ENCODE data around the gene TBC1D22A. TPM values are rescaled to one million over a fixed set of nuclear protein-coding genes. Genes with fewer than 3 reads are reported as not detected.

Gene TBC1D22A
- total RNA-seq, 1 experiment from 2014 or later: 20.9 TPM

DNA sequence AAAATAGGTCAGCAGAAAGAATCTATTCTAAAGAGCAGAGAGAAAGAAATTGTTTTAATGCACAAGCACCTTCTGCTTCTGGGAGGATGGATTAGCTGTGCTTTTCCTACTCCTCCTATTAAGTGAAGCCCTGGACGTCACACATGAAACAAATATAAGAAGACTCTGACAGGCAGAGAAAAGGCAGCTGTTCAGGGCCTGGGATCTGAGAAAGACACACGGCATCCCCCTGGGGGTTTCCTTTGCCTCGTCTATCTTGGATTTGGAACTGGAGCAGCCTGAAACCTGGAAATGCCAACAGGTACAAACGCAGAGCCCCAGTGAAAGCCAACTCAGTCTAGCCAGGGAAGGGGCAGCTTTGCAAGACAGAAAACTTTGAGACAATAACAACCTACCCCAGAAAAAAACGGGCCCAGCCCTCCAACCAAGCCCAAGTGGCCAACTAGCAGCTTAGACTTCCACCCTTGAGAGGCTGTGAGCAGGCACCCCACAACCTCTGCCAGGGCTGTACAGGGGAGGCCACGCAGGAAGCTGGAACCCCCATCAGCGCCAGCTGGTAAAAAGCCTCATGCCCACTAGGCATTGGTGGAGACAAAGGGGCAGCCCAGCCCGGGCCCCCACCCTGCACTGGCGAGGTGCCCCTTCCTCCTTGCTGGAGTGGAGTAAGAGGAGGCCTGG is 31.7 kb upstream of the TBC1D22A start (continued):
- TF ChIP-seq, protein P1, sequence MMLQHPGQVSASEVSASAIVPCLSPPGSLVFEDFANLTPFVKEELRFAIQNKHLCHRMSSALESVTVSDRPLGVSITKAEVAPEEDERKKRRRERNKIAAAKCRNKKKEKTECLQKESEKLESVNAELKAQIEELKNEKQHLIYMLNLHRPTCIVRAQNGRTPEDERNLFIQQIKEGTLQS (IDR thresholded peaks at IDR 0.05): no peak

DNA sequence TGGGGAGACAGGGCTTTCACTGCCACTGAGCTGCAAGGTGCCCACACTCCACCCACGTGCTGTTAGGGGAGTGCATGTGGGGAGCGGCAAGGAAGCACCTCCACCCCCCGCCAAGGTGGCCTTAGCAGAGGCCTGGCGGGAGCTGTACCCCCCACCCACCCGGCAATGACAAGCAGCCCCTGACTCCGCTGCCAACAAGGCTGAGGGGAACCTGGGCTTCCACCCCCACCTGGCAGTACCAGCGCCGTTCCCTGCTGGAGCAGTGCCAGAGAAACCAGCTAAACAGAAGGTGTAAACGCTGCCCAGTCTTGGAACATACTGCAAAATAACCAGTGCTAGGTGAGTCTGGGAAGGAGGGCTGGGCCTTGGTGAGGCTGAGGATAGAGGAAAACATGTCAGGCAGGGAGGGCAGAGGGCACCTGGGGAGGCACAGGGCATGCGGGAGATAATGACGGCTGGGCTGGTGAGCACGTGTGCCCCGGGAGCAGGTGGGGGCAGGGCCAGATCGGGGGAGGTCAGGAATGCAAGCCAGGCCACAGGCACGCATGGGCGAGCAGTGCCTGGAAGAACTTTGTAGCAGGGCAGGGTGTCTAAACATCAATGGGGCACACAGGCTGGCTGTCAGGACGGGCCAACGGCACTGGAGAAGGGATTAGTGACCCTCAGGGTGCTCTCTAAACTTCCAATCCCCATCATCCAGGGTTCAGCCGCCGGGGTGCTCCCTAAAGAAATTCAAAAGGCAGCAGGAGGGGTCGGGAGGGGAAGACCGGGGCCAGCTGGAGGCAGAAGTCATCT is 31.0 kb upstream of the TBC1D22A start:
- Histone ChIP-seq H3K4me2 (ENCODE audit: low read length) (peak overlapping the region; percentile 41), H3K27me3 (ENCODE audit: insufficient read depth, low read length) (no peaks in the 10 kb centered on the region), H2AFZ (ENCODE audit: low read depth, low read length, poor library complexity, severe bottlenecking) (no peak overlapping the region), H3K4me3 (replicated peaks in 1 of 2; ENCODE audit: low read depth in 1 of 2, low read length in 2 of 2) (no peak overlapping the region), H4K20me1 (ENCODE audit: insufficient read depth) (no peaks in the 10 kb centered on the region), H3K27ac (ENCODE audit: low read depth, low read length) (peak overlapping the region; percentile 11; the same call in 1 of the 2 replicates), H3K4me1 (ENCODE audit: control insufficient read depth in 1 of 2, insufficient read depth in 2 of 2, low read length in 2 of 2) (peaks cover 16 to 18% of the 10 kb centered on the region in 2 experiments), H3K9ac (ENCODE audit: low read length) (0 out of 2 replicates have a peak overlapping the region, but pooled peaks have one; percentile 23), H3K9me2 (ENCODE audit: insufficient read depth) (no peaks in the 10 kb centered on the region), H3K36me3 (ENCODE audit: control insufficient read depth in 1 of 2, insufficient read depth in 2 of 2, low read length in 2 of 2) (no peaks in the 10 kb centered on the region), H3K9me3 (ENCODE audit: control insufficient read depth in 1 of 2, insufficient read depth in 1 of 2, low read depth in 1 of 2, low read length in 2 of 2) (no peaks in the 10 kb centered on the region), H3K79me2 (ENCODE audit: insufficient read depth, low read length) (peaks cover 57% of the 10 kb centered on the region)
- no peak for DNase-seq (ENCODE audit: low read depth, low spot score)
- no peak for TF ChIP-seq ZNF274 (IDR thresholded peaks at IDR 0.05; ENCODE audit: low read depth, low read length)
- TF ChIP-seq SIN3A (IDR thresholded peaks at IDR 0.05; ENCODE audit: low read depth): no peak
- TF ChIP-seq POLR2A (IDR thresholded peaks at IDR 0.05; ENCODE audit: borderline replicate concordance, extremely low read depth, insufficient read depth, insufficient read length): no peak
- TF ChIP-seq FOSL1 (IDR thresholded peaks at IDR 0.05; ENCODE audit: low read depth): no peak
- no peak for TF ChIP-seq CBX3 (IDR thresholded peaks at IDR 0.05; ENCODE audit: low read depth)
- ChIA-PET CTCF (no interaction called here), RAD21 (ENCODE audit: low non-redundant PET in 1 of 2, low total read pairs in 2 of 2, uncharacterized antibody in 2 of 2, unreplicated experiment in 2 of 2) (no interaction called here), POLR2A (no interaction called here)
- intact Hi-C loops (cut with micrococcal nuclease): no loop called here
- ATAC-seq: peak; percentile 67
- BruUV-seq (replicated peaks): no TSS peak

DNA sequence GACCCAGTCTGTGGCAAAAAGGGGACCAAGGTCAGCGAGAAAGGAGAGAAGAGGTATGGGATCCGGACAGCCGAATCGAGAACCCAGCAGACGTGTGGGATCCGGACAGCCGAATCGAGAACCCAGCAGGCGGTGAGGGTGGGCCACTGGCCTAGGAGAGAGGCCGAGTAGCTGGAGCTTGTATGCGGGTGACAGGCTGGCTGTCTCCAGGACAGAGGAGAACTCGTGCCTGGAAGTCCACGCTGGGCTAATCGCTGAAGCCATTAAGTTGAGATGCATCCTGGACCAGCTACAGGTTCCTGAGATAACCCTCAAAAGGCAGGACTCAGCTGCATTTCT is 30.4 kb upstream of the TBC1D22A start:
- H3K9me3 ChIP-seq (ENCODE audit: control insufficient read depth in 1 of 2, insufficient read depth in 1 of 2, low read depth in 1 of 2, low read length in 2 of 2): no peaks in the 10 kb centered on the region
- peak overlapping the region; percentile 41 for H3K4me2 ChIP-seq (ENCODE audit: low read length)
- 0 out of 2 replicates have a peak overlapping the region, but pooled peaks have one; percentile 23 for H3K9ac ChIP-seq (ENCODE audit: low read length)
- no peak for TF ChIP-seq CEBPB (IDR thresholded peaks at IDR 0.05; ENCODE audit: low read depth)
- TF ChIP-seq FOSL1 (IDR thresholded peaks at IDR 0.05; ENCODE audit: low read depth): no peak
- TF ChIP-seq, protein P2, sequence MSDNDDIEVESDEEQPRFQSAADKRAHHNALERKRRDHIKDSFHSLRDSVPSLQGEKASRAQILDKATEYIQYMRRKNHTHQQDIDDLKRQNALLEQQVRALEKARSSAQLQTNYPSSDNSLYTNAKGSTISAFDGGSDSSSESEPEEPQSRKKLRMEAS (IDR thresholded peaks at IDR 0.05): no peak
- TF ChIP-seq, protein P3, sequence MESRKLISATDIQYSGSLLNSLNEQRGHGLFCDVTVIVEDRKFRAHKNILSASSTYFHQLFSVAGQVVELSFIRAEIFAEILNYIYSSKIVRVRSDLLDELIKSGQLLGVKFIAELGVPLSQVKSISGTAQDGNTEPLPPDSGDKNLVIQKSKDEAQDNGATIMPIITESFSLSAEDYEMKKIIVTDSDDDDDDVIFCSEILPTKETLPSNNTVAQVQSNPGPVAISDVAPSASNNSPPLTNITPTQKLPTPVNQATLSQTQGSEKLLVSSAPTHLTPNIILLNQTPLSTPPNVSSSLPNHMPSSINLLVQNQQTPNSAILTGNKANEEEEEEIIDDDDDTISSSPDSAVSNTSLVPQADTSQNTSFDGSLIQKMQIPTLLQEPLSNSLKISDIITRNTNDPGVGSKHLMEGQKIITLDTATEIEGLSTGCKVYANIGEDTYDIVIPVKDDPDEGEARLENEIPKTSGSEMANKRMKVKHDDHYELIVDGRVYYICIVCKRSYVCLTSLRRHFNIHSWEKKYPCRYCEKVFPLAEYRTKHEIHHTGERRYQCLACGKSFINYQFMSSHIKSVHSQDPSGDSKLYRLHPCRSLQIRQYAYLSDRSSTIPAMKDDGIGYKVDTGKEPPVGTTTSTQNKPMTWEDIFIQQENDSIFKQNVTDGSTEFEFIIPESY (IDR thresholded peaks at IDR 0.05; ENCODE audit: extremely low read depth, insufficient replicate concordance, low read length): no peak
- TF ChIP-seq POLR2A (IDR thresholded peaks at IDR 0.05; ENCODE audit: borderline replicate concordance, extremely low read depth, insufficient read depth, insufficient read length): no peak
- no peak for TF ChIP-seq CBX3 (IDR thresholded peaks at IDR 0.05; ENCODE audit: low read depth)
- no peak for TF ChIP-seq JUND (IDR thresholded peaks at IDR 0.05)
- no TSS peak for BruUV-seq (replicated peaks)
- ATAC-seq (0 out of 2 replicates have a peak, but pooled peaks have one; percentile 15), DNase-seq (ENCODE audit: low read depth, low spot score) (no peak)
- ChIA-PET RAD21 (ENCODE audit: low non-redundant PET in 1 of 2, low total read pairs in 2 of 2, uncharacterized antibody in 2 of 2, unreplicated experiment in 2 of 2) (no interaction called here), CTCF (no interaction called here), POLR2A (no interaction called here)
- H3K4me3 ChIP-seq (replicated peaks in 1 of 2; ENCODE audit: low read depth in 1 of 2, low read length in 2 of 2): no peak overlapping the region
- intact Hi-C loops (cut with micrococcal nuclease): no loop called here
- peaks cover 21 to 24% of the 10 kb centered on the region in 2 experiments for H3K4me1 ChIP-seq (ENCODE audit: control insufficient read depth in 1 of 2, insufficient read depth in 2 of 2, low read length in 2 of 2)
- H3K9me2 ChIP-seq (ENCODE audit: insufficient read depth): no peaks in the 10 kb centered on the region
- 0 out of 2 replicates have a peak overlapping the region, but pooled peaks have one; percentile 11 for H3K27ac ChIP-seq (ENCODE audit: low read depth, low read length)
- no peaks in the 10 kb centered on the region for H4K20me1 ChIP-seq (ENCODE audit: insufficient read depth)
- H3K36me3 ChIP-seq (ENCODE audit: control insufficient read depth in 1 of 2, insufficient read depth in 2 of 2, low read length in 2 of 2): no peaks in the 10 kb centered on the region
- no peak overlapping the region for H2AFZ ChIP-seq (ENCODE audit: low read depth, low read length, poor library complexity, severe bottlenecking)
- no peaks in the 10 kb centered on the region for H3K27me3 ChIP-seq (ENCODE audit: insufficient read depth, low read length)
- H3K79me2 ChIP-seq (ENCODE audit: insufficient read depth, low read length): peaks cover 62% of the 10 kb centered on the region
